ELF-1 (cell line): ENCODE measurements around the gene RNU1-2.
A peak's percentile ranks its signal among the peaks of the same experiment; 100 is the strongest.
"Not testable (repeated sequence)": the region's sequence is repeated elsewhere in the genome, so short reads cannot be mapped to it uniquely, and the experiment has no call there.

Experiments
- DNase-seq: peaks from one replicate; pipeline ENCODE4 v3.0.0-alpha.2; 2016; ENCODE audit warnings: low read depth, low spot score

The RNU1-2 gene

GRCh38 chr1:16925635-16926490 is 30.1 kb downstream of the RNU1-2 start:
- no peak for DNase-seq

DNA sequence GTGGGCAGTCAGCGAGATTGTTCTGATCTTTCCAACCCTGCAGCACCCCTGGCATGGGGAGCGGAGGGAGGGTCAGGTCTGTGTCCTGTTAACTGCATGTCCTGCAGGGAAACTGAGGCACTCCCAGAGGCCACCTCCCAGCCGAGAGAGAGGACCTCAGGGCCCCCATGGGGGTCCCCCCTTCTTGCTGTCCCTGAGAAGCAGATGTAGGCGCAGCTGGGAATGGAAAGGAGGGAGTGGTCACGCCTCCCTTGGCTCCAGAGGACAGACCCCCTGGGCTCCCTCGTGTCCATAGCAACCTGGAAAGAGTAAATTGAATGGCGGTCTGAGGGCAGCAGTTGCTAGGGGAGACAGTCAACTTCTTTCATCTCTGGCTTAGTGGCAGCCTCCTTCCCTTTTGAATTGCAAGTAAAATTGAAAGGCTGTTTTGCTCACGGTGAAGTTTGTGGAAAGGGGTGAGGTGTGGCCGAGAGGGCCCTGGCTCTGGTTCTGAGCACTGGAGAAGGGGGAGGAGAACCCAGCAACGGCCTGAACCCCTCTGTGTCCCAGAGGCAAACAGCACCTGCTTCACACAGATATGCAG is 30.8 kb downstream of the RNU1-2 start:
- DNase-seq: peak; percentile 75

DNA sequence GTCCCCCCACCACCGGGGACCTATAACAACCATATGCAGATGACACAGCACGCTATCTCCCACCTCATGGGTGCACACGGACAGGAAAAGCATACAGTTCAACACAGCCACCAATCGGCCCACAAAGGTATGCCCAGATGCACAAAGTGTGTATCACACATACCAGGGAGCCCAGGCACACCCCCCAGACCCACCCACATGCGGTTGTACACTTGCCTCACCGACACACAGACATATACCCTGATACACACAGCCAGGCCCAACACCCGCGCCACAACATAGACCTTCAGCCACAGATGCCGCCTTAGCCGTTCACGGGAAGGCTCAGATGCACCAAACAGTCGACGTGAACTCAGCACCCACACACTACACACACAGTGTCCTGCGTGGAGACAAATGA is 31.5 kb downstream of the RNU1-2 start:
- no peak for DNase-seq

DNA sequence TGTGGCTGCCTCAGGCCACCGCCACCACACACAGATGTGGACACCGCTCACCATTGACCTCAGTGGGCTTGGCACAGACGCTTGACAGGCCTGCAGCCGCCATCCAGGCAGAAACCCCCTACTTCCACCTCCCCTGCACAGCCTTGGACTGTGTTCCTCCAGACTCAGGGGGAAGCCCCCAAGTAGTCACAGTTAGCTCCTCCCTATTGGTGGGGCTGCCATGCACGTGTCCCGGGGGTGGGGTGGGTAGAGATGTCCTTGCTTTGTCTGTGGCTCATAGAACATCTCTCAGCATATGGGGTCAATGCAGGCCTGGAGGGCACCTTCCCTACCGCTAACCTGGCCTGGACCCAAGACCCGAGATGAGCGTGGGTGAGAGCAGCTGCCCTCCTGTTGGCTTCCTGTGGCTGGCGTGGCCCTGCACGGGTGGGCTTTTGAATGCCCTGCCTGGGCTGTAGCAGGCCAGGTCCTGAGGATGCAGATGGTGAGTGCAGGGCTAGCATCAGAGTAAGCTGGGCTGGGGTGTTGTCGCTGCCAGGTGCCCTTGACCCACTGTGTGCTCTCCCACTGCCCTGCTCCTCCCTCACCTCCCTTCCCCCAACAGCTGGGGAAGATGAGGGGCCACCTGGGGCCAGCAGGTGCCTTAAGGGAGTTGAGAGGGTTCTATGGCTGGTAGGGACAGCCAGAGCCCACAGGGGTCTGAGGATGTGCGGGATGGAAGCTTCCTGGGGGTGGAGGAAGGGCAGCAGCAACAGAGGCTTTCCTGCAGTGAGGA is 32.1 kb downstream of the RNU1-2 start:
- DNase-seq: no peak

DNA sequence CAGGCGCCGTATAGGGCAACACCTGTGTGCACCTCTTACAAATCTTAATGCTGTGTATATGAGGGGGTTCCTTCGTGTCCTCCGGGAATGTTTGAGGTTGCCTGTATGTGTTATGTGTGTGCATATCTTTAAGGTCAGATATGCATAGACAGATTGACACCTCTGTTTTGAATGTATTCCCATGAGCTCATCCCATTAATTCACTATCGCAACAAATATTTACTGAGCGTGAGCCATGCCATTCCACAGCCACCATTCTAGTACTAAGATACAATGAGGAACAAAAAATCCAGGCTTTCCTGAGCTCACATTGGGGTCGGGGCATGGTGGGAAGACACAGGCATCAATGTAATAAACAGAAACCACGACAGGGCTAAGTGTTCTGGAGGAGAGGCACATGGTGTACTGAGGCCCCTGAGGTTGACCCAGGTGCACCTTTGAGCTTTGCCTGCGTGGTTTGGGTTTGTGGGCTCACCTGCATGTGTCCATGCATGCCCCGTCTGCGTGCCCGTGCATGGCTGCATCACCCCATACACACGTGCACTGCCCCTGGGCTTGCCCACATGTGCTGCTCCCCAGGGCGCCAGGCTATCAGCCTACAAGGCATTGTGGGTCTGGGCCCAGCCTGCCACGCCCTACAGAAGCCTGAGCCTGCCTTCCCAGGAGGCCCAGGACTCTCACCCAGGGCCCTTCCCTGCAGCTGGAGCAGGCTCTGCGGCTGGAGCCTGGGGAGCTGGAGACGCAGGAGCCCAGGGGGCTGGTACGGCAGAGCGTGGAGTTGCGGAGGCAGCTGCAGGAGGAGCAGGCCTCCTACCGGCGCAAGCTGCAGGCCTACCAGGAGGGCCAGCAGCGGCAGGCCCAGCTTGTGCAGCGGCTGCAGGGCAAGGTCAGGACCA is 33.6 kb downstream of the RNU1-2 start:
- DNase-seq: peak; percentile 56

GRCh38 chr1:16931206-16931934 is 35.6 kb downstream of the RNU1-2 start:
- DNase-seq: not testable (repeated sequence)

DNA sequence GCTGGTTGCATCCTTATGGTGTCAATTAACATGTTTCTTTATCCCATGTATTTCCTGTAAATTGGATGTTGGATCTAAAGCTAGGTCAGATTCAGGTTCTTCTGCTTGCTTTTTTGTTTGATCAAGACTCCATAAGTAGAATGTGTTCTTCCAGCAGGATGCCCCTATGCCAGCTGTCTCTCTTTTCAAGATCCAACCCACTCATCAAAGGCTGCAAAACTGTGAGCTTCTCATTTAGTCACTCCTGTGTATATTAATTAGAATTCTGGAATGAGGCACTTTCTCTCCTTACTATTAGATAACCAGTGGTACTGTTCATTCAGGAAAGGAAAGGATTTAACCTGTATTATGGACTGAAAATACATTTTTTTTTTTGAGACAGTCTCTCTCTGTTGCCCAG is 38.2 kb downstream of the RNU1-2 start:
- not testable (repeated sequence) for DNase-seq

DNA sequence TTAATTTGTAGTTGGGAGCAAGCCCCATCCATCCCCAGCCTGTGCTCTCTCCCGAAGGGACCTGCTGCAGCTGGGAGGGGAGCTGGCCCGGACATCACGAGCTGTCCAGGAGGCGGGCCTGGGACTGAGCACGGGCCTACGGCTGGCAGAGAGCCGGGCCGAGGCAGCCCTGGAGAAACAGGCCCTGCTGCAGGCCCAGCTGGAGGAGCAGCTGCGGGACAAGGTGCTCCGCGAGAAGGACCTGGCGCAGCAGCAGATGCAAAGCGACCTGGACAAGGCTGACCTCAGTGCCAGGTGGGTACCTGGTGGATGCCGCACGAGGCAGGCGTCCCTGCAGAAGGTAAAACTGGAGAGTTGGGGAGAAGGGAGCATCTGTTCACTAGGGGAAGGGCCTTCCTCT is 40.8 kb downstream of the RNU1-2 start:
- DNase-seq: not testable (repeated sequence)

DNA sequence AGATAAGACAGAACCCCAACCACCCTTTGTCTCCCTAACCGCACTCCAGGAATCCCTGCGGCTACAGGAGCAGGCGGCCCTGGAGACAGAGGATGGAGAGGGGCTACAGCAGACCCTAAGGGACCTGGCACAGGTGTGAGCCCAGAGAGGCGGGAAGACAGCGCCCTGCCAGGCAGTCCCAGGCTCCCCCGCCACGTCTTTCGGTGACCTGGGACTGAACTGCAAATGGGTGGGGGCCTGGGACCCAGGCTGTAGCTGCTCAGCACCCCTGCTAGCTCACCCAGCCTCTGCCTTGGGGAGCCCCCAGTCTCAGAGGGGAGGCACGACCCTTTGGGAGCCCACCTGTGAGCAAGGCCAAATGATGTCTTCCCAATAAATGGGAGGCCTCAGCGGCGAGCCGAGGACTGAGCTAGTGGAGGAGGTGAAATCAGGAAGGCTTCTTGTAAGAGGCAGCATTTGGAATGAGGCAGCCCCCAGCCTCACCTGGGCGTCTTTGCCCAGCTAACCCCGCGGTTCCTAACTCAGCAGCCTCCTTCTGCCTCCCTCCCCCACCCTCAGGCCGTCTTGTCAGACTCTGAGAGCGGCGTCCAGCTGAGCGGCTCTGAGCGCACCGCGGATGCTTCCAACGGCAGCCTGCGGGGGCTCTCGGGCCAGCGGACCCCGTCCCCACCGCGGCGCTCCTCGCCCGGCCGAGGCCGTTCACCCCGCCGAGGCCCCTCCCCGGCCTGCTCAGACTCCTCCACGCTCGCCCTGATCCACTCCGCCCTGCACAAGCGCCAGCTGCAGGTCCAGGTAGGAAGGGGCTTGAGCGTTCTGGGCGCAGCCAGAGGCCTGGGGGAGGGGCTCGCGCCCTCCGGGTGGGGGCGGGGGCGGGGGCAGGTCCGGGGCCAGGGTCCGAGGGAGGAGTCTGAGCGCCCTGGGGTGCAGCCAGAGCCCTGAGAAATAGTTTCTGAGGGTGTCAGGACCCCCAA is 42.9 kb downstream of the RNU1-2 start:
- DNase-seq: peak; percentile 77

DNA sequence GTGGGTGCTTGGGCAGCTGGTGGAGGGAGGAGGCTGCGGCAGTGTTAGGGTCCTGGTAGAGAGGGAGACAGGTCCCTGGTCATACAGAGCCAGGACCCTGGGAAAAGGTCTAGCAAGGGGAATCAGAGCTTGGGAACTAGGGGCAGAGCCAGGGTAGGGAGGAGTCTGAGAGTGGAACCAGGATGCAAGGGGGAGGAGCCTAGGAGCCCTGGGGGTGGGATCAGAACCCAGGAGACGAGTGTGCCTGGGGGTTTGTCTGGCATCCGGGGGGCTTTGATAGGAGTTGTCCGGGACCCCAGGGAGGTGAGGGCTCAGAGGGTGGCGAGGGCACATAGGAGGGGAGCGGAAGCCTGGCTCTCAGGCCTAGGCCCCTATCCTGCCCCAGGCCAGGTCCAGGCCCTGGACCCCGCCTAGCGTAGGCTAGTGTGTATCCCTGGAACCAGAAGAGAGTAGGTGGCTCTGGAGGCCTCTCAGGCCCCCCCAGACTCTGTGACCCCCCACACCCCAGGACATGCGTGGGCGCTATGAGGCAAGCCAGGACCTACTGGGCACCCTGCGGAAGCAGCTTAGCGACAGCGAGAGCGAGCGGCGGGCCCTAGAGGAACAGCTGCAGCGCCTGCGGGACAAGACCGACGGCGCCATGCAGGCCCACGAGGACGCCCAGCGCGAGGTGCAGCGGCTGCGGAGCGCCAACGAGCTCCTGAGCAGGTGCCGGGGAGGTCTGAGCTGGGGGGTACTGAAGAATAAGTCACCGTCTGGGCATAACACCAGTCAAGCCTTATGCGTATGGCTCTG is 43.8 kb downstream of the RNU1-2 start:
- not testable (repeated sequence) for DNase-seq

DNA sequence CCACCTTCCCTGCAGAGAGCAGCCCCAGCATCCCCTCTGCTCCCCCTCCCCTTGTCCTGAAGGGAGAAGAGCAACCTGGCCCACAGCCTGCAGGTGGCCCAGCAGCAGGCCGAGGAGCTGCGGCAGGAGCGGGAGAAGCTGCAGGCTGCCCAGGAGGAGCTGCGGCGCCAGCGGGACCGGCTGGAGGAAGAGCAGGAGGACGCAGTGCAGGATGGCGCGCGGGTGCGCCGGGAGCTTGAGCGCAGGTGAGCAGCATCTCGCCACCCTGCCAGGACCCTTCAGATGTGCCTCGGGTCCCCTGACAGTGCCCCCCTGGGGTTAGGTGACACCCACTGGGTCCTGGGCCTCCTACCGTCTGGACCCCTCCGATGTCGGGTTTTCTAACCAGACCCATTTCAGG is 48.3 kb downstream of the RNU1-2 start:
- no peak for DNase-seq

DNA sequence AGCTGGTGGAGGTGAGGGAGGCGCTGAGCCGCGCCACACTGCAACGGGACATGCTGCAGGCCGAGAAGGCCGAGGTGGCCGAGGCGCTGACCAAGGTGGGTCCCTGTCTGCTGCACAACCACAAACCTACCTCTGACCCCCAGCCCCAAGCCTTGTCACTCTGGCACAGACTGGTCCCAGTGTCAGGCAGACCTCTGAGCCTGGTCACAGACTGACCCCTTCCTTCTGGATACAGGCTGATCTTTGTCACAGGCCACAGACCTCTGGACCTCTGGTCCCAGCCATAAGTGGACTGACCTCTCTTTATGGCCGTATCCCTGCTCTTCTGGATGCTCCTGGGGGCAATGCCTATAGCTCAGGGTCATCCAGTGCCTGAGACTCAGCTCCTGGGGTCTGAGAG is 49.7 kb downstream of the RNU1-2 start:
- DNase-seq: not testable (repeated sequence)
